22Rv1 (cell line): ENCODE data around the gene GSTO1.

ENCODE experiments used
- H3K27ac ChIP-seq: fragments of 450-650 bp; 2 replicates; pipeline ENCODE4 v1.5.1; 2017
- ZFX ChIP-seq: fragments of 450-650 bp; IDR thresholded peaks from 2 replicates; pipeline ENCODE4 v1.6.1; 2017; ENCODE audit warnings: antibody characterized with exemption, borderline replicate concordance
- TF ChIP-seq, protein P1 (sequence below): fragments of 450-650 bp; IDR thresholded peaks from 2 replicates; pipeline ENCODE4 v1.5.1; 2017; ENCODE audit warnings: mild to moderate bottlenecking

Gene GSTO1

GRCh38 chr10:104252368-104252767 lies 2.3 kb upstream of the GSTO1 start:
- H3K27ac ChIP-seq = no peak overlapping the region
- TF ChIP-seq, protein P1, sequence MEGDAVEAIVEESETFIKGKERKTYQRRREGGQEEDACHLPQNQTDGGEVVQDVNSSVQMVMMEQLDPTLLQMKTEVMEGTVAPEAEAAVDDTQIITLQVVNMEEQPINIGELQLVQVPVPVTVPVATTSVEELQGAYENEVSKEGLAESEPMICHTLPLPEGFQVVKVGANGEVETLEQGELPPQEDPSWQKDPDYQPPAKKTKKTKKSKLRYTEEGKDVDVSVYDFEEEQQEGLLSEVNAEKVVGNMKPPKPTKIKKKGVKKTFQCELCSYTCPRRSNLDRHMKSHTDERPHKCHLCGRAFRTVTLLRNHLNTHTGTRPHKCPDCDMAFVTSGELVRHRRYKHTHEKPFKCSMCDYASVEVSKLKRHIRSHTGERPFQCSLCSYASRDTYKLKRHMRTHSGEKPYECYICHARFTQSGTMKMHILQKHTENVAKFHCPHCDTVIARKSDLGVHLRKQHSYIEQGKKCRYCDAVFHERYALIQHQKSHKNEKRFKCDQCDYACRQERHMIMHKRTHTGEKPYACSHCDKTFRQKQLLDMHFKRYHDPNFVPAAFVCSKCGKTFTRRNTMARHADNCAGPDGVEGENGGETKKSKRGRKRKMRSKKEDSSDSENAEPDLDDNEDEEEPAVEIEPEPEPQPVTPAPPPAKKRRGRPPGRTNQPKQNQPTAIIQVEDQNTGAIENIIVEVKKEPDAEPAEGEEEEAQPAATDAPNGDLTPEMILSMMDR = no peak

GRCh38 chr10:104253106-104253505 lies 1.6 kb upstream of the GSTO1 start:
- TF ChIP-seq, protein P1 = no peak
- no peak for TF ChIP-seq ZFX
- no peak overlapping the region for H3K27ac ChIP-seq

DNA sequence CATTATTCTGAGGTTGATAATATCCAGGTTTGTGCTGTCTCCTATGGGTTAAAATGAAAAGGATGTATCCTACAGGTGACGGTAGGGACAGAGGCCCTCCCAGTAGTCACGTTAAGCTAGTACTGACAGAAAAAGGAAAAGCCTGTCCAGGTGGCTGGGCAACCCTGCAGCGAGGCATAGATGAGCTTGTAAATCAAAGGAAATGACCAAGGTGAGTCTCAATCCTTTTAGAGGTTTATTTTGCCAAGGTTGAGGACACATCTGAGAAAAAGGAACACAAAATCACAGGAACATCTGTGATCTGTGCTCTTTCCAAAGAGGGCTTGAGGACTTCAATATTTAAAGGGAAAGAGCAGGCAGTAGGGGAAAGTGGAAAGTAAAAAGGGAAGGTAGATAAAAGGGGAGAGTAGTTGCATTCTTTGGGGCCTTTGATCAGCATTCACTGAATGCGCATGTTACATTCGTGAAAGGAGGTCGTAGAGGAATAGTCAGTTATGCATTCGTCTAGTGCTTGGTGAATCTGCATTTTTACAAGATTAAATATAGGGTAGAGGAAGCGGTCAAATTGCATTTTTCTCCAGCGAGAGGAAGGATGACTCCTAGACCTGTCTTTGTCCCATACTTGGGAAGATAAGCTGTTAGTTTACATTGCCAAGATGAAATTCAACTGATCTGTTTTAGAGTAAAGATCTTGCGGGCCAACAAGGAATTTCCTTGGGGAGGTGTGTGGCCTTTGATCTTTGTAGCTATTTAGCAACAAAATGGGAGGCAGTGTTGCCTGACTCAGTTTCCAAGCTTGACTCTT lies 884 bp upstream of the GSTO1 start:
- no peak overlapping the region for H3K27ac ChIP-seq
- TF ChIP-seq, protein P1 = no peak
- TF ChIP-seq ZFX = no peak

DNA sequence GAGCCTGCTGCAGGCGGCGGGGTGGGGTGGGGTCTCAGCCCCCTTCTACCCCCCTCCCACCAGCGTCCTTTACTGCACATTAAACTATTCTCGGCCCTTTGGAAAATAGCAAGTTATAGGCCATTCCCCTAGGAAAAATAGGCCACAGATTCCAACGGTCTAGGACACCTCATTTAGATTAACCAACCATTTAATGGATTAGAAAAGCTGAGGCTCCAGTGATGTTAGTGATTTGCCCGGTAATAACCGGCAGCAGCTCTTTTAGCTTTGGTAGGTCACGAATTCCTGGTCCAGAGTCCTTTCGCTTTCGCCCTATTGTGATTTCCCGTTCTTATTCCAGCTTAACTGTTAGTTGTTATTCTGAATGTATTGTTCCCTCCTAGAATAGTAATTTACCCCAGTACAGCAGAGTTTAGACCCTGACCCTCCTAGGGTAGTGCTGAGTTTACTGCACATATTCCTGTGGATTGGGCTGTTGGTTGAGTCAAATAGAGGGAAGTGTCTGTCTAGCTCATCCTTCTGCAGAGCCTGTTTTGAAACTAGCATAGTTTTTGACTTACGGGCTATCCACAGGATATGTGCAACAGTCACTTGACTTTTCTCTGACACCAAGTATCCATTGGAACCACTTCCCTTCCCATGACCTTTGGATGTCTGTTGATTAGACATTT lies 754 bp downstream of the GSTO1 start:
- TF ChIP-seq, protein P1 = no peak
- no peak for TF ChIP-seq ZFX
- peak overlapping the region; percentile 56 for H3K27ac ChIP-seq

DNA sequence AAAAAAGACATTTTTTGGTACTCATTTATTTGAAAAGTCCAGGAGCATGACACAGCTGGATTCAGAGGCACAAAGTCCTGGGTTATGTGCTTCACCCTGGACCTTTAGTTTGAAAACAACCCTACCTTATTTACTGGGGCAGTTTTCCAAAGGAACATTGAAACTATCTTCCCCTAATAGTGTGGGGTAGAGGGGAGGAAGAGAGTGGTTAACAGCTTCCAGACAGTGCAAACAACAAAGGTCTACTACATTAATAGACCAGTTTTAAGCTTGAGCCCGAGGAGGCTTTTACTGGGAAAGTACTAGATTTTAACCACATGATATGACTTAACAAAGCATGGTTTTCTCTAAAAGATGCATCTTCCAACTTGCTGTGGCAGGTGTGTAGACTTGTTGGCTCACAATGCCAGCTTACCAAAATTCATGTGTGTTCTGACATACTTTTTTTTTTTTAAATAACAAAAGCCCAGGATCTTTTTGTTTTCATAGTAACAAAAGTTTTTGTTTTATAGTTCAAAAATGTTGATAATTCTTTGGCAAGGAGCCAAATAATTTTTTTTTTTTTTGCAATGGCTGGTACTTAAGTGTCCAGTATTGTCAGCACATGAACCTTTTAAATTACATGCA lies 1.8 kb downstream of the GSTO1 start:
- TF ChIP-seq, protein P1 = no peak
- no peak for TF ChIP-seq ZFX
- H3K27ac ChIP-seq = 0 out of 2 replicates have a peak overlapping the region, but pooled peaks have one; percentile 56

DNA sequence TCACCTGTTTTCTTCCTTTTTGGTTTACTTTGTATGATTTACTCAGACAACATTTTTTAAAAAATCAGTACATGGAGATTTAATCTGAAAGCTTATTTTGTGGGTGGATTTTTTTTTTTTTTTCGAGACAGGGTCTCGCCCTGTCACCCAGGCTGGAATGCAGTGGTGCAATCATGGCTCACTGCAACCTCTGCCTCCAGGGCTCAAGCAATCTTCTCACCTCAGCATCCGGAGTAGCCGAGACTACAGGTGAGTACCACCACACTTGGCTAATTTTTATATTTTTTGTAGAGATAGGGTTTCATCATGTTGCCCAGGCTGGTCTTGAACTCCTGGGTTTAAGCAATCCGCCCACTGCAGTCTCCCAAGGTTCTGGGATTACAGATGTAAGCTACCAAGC lies 2.5 kb downstream of the GSTO1 start:
- TF ChIP-seq ZFX = no peak
- TF ChIP-seq, protein P1 = no peak
- H3K27ac ChIP-seq = no peak overlapping the region

DNA sequence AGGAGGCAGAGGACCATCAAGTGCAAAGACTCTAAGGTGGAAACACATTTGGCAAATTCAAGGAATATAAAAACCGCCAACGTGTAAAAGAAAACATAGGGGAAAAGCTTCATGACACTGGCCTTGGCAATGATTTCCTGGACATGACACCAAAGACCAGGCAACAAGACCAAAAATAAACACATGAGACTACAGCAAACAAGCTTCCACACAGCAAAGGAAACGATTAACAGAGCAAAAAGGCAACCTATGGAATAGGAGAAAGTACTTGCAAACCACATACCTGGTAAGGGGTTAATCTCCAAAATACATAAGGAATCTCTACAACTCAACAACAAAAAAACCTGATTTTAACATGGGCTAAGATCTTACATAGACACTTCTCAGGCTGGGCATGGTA lies 3.5 kb downstream of the GSTO1 start:
- no peak for TF ChIP-seq ZFX
- TF ChIP-seq, protein P1 = no peak
- H3K27ac ChIP-seq = no peak overlapping the region
